ENCODE data around the gene DGKD.

Gene DGKD

DNA sequence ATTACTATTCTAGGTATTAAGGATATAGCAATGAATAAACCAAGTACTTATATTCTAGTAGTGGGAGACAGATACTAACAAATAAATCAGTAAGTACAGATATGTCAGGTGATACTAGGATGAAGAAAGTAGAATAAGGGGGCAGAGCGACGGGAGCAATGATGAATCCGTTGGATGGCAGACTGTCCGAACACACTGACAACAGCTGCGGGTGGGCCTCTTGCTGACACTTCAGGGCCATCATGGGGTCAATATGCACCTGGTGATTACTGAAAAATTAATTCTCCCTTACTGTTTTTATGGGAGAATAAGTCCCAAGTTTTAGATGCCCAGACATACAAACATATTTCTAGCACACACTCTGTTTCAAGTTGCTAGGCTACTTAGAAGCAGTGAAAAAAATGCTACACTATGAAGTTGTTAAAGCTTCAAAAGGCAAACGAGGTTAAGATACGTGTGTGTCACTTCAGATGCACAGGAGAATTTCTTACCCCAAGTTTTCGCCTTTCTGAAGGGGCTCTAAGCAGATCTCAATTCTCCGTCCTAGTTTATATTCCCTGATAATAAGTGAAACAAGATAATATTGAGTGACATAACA is 133.6 kb downstream of the DGKD start:
- DNase-seq (ENCODE audit: low read depth): no peak
- H3K4me3 ChIP-seq (ENCODE audit: control insufficient read depth, low read depth, low read length): no peak overlapping the region
- TF ChIP-seq, protein P1, sequence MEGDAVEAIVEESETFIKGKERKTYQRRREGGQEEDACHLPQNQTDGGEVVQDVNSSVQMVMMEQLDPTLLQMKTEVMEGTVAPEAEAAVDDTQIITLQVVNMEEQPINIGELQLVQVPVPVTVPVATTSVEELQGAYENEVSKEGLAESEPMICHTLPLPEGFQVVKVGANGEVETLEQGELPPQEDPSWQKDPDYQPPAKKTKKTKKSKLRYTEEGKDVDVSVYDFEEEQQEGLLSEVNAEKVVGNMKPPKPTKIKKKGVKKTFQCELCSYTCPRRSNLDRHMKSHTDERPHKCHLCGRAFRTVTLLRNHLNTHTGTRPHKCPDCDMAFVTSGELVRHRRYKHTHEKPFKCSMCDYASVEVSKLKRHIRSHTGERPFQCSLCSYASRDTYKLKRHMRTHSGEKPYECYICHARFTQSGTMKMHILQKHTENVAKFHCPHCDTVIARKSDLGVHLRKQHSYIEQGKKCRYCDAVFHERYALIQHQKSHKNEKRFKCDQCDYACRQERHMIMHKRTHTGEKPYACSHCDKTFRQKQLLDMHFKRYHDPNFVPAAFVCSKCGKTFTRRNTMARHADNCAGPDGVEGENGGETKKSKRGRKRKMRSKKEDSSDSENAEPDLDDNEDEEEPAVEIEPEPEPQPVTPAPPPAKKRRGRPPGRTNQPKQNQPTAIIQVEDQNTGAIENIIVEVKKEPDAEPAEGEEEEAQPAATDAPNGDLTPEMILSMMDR (conservative IDR thresholded peaks at IDR 0.05; ENCODE audit: control insufficient read depth, insufficient read depth, low read depth, low read length): no peak

DNA sequence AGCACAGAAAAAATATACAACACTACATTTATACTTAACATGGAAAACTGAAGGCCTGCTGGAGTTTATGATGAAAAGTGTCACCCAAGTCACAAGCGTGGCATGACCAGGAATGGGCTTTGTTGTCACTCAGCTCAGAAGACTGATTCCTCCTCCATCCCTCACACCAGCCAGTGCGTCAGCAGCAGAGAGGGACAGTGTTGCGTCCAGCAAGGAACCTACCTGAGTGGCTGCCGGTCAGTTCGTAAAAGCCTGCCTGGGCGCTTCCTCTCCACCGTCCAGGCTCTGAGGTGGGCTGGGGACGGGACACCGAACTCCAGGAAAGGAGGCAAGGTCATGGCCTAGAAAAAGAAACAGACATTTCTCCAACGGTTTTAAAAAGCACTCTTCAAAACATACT is 134.8 kb downstream of the DGKD start:
- DNase-seq (ENCODE audit: low read depth): no peak
- TF ChIP-seq, protein P1 (conservative IDR thresholded peaks at IDR 0.05; ENCODE audit: control insufficient read depth, insufficient read depth, low read depth, low read length): no peak
- no peak overlapping the region for H3K4me3 ChIP-seq (ENCODE audit: control insufficient read depth, low read depth, low read length)

DNA sequence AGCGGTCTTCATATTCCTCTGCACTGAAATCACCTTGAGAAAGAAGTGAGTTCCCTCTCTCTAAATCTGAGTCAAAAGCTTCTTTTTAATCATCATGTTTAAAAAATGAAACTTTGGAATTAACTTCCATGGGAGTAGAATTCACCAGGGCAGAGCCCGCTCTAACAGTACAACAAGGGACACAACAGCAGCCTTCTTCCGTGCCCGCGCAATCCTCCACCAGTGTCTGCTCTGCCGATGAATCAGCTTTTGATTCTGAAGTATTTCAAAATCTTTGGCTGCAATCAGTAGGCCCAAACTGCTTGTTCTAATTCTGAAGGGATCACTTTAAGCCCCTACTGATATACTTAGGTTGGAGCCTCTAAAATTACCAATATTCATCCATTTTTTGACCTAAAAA is 135.4 kb downstream of the DGKD start:
- DNase-seq (ENCODE audit: low read depth): peak; percentile 54
- H3K4me3 ChIP-seq (ENCODE audit: control insufficient read depth, low read depth, low read length): no peak overlapping the region
- TF ChIP-seq, protein P1 (conservative IDR thresholded peaks at IDR 0.05; ENCODE audit: control insufficient read depth, insufficient read depth, low read depth, low read length): no peak

DNA sequence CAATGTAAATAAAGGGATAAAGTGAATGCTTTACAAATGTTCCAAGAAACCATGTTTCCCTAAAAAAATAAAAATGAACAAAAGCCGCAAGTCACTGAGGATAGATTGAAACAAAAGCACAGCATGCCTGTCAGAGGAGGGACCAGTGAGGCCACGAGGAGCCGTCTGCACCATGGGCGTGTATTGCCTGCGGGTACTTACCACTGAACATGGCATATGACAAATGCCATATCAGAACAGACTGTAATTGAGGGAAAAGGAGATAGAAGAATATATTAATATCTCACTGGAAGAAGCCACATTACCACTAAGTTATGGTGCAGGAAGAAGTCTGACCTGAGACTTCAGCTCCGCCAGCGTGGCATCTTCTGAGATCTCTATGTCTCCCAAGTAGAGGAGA is 136.5 kb downstream of the DGKD start:
- TF ChIP-seq, protein P1 (conservative IDR thresholded peaks at IDR 0.05; ENCODE audit: control insufficient read depth, insufficient read depth, low read depth, low read length): no peak
- no peak overlapping the region for H3K4me3 ChIP-seq (ENCODE audit: control insufficient read depth, low read depth, low read length)
- no peak for DNase-seq (ENCODE audit: low read depth)

- no peak for DNase-seq (ENCODE audit: low read depth)
- TF ChIP-seq, protein P1 (conservative IDR thresholded peaks at IDR 0.05; ENCODE audit: control insufficient read depth, insufficient read depth, low read depth, low read length): no peak
- H3K4me3 ChIP-seq (ENCODE audit: control insufficient read depth, low read depth, low read length): no peak overlapping the region
These were observed 137.0 kb downstream of the DGKD start for GRCh38 chr2:233491326-233491725.

DNA sequence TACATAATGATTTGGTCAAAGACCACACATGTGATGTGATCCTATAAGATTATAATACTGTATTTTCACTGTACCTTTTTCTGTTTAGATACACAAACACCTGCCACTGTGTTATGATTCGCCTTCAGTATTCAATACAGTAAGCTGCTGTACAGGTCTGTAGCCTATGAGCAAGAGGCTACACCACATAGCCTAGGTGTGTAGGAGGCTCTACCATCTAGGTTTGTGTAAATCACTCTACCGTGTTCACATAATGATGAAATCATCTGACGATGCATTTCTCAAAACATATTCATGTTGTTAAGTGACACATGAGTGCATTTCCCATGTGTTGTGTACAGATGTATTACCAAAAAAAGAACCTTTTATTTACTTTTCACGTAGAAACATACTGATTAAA is 137.8 kb downstream of the DGKD start:
- H3K4me3 ChIP-seq (ENCODE audit: control insufficient read depth, low read depth, low read length): no peak overlapping the region
- TF ChIP-seq, protein P1 (conservative IDR thresholded peaks at IDR 0.05; ENCODE audit: control insufficient read depth, insufficient read depth, low read depth, low read length): no peak
- no peak for DNase-seq (ENCODE audit: low read depth)

GRCh38 chr2:233492751-233493150 is 138.5 kb downstream of the DGKD start:
- H3K4me3 ChIP-seq (ENCODE audit: control insufficient read depth, low read depth, low read length): no peak overlapping the region
- TF ChIP-seq, protein P1 (conservative IDR thresholded peaks at IDR 0.05; ENCODE audit: control insufficient read depth, insufficient read depth, low read depth, low read length): no peak
- no peak for DNase-seq (ENCODE audit: low read depth)
